Thyroid gland (tissue), 4 donors: ENCODE results near the gene PIGL.

Source experiments
- CTCF ChIP-seq, 6 experiments: fragments of 200-600 bp in 3 of 6; fragments of 450-650 bp in 3 of 6; sonication (generic) in 3 of 6; IDR thresholded peaks; one replicate each; pipeline ENCODE4 v1.5.1; 2016 to 2019; ENCODE audit warnings: antibody characterized with exemption in 6 of 6, mild to moderate bottlenecking in 2 of 6, inconsistent platforms in 1 of 6, moderate library complexity in 1 of 6
- POLR2A ChIP-seq, 2 donors: fragments of 450-650 bp; IDR thresholded peaks; one replicate each; pipeline ENCODE4 v1.6.1; 2017; ENCODE audit warnings: antibody characterized with exemption in 2 of 2, mild to moderate bottlenecking in 2 of 2, moderate library complexity in 1 of 2

GRCh38 chr17:16269658-16270057, 52.6 kb downstream of the PIGL start:
- TF ChIP-seq CTCF (IDR thresholded peaks at IDR 0.05) (no peak), POLR2A (IDR thresholded peaks at IDR 0.05) (no peak)
